Measurements from ENCODE around the gene RAD51B.

DNA sequence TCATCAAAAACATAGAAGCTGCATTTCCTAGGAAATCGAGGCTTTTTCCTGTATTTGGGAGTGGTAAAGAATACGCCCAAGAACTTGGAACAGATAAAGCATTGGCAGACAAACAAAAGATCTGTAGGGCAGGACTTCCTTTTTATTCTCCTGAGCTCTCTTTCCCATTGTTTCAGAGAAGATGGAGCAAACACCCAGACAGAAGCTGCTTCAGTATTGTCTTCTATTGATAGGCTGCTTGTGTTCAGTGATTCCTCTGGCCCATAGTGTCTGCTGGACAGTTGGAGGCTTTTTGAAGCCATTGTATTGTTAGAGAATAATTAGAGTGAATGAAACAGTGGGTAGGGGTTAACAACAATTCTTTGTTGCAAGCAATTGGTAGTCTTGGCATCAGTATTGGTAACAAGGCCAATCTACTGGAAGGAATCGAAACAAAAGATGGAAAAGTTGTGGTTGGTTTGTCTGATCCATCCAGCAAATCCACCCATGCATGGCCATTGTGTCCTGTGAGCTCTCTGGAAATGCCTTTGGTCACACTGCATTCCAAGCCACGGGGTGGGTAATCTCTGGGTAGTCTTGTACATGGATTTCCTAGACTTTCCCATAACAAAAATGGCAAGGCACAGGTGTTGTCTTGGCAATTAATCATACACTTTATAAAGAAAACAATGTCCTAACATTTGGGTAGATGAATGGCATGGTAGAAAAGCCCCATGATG, 424.8 kb downstream of the RAD51B start:
- TF ChIP-seq, protein P1, sequence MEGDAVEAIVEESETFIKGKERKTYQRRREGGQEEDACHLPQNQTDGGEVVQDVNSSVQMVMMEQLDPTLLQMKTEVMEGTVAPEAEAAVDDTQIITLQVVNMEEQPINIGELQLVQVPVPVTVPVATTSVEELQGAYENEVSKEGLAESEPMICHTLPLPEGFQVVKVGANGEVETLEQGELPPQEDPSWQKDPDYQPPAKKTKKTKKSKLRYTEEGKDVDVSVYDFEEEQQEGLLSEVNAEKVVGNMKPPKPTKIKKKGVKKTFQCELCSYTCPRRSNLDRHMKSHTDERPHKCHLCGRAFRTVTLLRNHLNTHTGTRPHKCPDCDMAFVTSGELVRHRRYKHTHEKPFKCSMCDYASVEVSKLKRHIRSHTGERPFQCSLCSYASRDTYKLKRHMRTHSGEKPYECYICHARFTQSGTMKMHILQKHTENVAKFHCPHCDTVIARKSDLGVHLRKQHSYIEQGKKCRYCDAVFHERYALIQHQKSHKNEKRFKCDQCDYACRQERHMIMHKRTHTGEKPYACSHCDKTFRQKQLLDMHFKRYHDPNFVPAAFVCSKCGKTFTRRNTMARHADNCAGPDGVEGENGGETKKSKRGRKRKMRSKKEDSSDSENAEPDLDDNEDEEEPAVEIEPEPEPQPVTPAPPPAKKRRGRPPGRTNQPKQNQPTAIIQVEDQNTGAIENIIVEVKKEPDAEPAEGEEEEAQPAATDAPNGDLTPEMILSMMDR (IDR thresholded peaks at IDR 0.05; ENCODE audit: poor library complexity) = no peak
- TF ChIP-seq EZH2 (IDR thresholded peaks at IDR 0.05; ENCODE audit: borderline replicate concordance) = no peak
- no peak for TF ChIP-seq EZH2phosphoT487 (IDR thresholded peaks at IDR 0.05; ENCODE audit: low read depth, severe bottlenecking, unreplicated experiment)

All from hepatocyte (in vitro differentiated cells).